ENCODE data around the gene KIF2B.
"Not testable (repeated sequence)": the region's sequence is repeated elsewhere in the genome, so short reads cannot be mapped to it uniquely, and the experiment has no call there.

KIF2B gene, protein sequence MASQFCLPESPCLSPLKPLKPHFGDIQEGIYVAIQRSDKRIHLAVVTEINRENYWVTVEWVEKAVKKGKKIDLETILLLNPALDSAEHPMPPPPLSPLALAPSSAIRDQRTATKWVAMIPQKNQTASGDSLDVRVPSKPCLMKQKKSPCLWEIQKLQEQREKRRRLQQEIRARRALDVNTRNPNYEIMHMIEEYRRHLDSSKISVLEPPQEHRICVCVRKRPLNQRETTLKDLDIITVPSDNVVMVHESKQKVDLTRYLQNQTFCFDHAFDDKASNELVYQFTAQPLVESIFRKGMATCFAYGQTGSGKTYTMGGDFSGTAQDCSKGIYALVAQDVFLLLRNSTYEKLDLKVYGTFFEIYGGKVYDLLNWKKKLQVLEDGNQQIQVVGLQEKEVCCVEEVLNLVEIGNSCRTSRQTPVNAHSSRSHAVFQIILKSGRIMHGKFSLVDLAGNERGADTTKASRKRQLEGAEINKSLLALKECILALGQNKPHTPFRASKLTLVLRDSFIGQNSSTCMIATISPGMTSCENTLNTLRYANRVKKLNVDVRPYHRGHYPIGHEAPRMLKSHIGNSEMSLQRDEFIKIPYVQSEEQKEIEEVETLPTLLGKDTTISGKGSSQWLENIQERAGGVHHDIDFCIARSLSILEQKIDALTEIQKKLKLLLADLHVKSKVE

DNA sequence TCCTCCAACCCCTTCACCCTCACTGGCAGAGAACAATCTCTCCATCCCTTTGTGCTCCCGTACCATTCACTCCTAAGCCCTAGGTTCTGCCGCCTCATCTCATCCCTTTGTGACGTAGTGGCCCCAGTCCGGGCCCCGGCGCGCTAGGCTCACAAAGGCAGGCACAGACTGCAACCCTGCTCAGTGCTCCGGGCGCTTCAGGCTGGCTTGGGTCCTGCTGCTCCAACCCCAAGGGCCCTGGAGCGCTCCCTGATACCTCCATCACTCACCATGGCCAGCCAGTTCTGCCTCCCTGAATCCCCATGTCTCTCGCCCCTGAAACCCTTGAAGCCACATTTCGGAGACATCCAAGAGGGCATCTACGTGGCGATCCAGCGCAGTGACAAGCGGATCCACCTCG is at the start of gene KIF2B:
Gene KIF2B, plus strand, starts transcription at position 164 of the 400 bp plus-strand sequence. Its CDS starts 107 bp downstream, at position 271.
- DNase-seq = no peak

GRCh38 chr17:53780320-53780719 is 42.4 kb upstream of the KIF2B start:
- no peak for DNase-seq

GRCh38 chr17:53791551-53791950 is 31.2 kb upstream of the KIF2B start:
- no peak for DNase-seq

DNA sequence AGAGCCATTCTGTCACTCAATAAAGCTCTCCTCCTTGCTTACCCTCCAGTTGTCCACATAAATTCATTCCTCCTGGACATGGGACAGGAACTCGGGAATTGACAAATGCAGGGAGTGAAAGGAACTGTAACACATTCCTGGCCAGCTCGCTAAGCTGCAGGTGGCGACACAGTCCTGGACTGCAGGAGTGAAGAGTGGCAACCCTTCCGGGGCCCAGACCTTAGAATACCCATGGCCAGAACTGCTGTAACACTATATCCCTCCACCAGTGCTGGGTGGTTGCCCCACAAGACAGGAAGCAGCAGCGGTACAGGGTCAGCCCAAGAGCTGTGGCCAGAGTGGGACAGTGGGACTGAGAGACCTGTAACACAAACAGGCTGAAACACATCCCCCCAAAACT is 30.3 kb upstream of the KIF2B start:
- no peak for DNase-seq

DNA sequence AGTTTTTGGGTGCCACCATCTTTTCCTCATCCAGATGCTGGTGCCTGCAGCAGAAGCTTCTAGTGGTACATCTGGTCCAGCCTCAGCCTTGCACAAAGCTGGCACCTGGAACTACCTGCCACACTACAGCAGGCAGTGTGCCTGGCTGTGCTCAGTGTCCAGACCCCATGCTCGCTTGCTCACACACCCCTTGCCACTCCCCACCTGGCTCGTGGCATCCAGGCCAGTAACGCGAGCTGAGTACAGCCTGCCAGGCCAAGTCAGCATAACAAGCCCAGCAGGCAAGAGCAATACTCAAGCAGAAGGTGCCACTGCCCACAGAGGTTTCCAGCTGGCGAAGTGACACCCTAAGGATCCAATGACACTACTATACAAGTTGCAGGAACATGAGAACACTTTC is 29.7 kb upstream of the KIF2B start:
- DNase-seq = no peak

DNA sequence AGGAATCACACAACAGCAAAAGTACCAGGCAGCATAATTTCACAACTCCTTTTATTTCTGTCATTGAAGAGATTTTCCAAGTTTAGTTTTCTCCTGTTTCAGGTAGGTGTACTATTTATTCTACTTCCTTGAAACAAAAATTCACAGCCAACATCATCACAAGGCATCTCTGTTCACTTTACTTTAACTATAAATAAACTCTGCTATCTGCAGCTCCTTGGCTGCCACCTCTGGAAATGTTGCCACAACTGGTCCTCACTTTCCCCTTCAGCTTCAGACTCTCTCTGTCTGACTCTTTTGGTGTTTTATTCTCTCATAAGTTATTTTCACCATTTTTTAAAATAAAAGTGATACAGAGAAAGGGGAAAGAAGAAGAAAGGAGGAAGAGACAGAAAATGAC is 27.9 kb upstream of the KIF2B start:
- DNase-seq = no peak

DNA sequence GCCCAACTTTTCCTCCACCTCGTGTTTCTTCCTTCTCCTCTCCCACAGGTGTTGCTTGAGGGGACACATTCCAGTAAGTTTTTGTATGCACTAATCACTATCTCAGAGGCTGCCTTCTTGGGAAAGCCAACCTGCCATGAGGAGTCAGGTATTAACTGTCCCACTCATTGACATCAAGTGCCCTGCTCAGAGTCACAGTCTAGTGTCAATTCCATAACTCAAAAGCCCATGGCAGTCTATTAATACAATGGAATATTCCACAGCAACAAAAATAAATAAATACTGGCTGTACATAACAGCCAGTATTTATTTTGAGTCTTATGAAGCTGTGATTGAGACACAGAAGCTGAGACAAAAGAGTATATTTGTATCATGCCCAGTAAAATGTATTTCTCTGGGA is 26.1 kb upstream of the KIF2B start:
- no peak for DNase-seq

DNA sequence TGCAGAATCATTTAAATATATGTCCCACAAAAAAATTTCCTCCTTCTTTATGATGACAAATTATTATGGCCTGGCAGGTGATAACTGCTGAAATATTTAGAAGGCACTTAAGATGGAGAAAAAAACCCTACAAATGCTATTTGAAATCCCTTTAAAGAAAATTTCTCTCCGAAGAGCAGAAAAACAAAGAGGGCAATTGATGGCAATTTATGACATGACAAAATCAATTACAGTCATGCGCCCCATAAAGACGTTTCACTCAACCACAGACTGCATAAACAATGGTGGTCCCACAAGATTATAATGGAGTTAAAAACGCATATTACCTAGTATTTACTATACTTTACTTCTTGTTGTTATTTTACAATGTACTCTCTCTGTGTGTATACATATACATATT is 25.2 kb upstream of the KIF2B start:
- DNase-seq = no peak

- DNase-seq = no peak
Measured at GRCh38 chr17:53804437-53804836, 18.3 kb upstream of the KIF2B start.

DNA sequence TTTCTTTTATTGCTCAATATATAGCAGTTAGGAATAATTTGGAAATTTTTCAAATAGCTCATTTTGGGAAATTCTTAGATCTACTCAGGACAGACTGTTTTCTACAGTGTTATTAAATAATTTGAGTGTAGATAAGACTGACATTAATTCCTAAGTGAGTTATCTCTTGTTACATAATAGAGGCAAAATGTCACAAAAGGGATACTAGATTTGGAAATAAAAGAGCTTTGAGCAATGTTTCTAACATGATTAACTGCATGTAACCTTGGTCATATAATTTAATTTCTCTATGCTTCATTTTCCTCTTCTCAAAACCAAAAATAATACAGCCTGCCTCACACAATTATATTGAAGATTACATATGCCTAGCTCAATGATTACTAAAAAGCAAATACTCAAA is 16.3 kb upstream of the KIF2B start:
- no peak for DNase-seq

- no peak for DNase-seq
Measured at GRCh38 chr17:53807286-53807685, 15.4 kb upstream of the KIF2B start.

- no peak for DNase-seq
Measured at GRCh38 chr17:53818271-53818670, 4.5 kb upstream of the KIF2B start.

GRCh38 chr17:53818929-53819328 is 3.8 kb upstream of the KIF2B start:
- DNase-seq = no peak

GRCh38 chr17:53819956-53820355 is 2.8 kb upstream of the KIF2B start:
- no peak for DNase-seq

DNA sequence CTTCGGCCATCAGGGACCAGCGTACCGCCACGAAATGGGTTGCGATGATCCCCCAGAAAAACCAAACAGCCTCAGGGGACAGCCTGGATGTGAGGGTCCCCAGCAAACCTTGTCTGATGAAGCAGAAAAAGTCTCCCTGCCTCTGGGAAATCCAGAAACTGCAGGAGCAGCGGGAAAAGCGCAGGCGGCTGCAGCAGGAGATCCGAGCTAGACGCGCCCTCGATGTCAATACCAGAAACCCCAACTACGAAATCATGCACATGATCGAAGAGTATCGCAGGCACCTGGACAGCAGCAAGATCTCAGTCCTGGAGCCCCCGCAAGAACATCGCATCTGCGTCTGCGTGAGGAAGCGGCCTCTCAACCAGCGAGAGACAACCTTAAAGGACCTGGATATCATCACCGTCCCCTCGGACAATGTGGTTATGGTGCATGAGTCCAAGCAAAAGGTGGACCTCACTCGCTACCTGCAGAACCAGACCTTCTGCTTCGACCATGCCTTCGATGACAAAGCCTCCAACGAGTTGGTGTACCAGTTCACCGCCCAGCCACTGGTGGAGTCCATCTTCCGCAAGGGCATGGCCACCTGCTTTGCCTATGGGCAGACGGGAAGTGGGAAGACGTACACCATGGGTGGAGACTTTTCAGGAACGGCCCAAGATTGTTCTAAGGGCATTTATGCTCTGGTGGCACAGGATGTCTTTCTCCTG is 769 bp downstream of the KIF2B start:
- no peak for DNase-seq

- DNase-seq = not testable (repeated sequence)
Measured at GRCh38 chr17:53834771-53835170, 12.0 kb downstream of the KIF2B start.

- no peak for DNase-seq
Measured at GRCh38 chr17:53837131-53837530, 14.4 kb downstream of the KIF2B start.

DNA sequence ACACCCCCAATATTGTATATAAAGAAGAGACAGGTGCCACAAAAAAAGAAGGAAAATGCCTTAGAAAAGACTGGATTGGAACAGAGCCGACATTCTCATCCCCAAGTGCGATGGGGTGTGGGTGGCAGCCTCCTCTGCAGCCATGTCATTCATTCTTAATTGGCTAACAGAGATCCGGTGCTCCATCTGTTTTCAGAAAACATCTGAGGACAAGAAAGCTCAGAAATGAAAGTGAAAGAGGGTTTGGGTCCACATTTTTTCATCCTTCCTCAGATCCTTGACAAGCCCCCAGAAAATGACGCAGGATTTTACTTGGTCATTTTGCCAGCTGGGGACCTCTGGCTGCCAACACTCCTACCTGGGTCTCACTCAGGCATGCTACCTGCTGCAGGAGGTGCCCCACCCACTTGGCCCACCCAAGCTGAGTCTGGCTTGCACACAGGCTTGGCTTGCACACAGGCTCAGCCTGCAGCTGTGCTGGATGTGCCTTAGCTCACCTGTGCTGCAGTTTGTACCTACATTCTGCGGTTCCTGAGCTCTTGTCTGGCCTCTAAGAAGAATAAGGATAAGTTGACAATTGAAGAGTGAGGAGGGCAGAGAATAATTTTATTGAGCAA is 21.9 kb downstream of the KIF2B start:
- no peak for DNase-seq

- not testable (repeated sequence) for DNase-seq
Measured at GRCh38 chr17:53871128-53871527, 48.4 kb downstream of the KIF2B start.
